Ramos (cell line): ENCODE data around the gene PAH.

ENCODE experiments used
- in situ Hi-C: fragments of 300-500 bp; cut with MboI; formaldehyde crosslinking; loops from one replicate; pipeline ENCODE4 v1.14.3; 2022; ENCODE audit warnings: low sequenced_read_pairs; ENCODE audit not compliant: unreplicated experiment

The PAH gene

DNA sequence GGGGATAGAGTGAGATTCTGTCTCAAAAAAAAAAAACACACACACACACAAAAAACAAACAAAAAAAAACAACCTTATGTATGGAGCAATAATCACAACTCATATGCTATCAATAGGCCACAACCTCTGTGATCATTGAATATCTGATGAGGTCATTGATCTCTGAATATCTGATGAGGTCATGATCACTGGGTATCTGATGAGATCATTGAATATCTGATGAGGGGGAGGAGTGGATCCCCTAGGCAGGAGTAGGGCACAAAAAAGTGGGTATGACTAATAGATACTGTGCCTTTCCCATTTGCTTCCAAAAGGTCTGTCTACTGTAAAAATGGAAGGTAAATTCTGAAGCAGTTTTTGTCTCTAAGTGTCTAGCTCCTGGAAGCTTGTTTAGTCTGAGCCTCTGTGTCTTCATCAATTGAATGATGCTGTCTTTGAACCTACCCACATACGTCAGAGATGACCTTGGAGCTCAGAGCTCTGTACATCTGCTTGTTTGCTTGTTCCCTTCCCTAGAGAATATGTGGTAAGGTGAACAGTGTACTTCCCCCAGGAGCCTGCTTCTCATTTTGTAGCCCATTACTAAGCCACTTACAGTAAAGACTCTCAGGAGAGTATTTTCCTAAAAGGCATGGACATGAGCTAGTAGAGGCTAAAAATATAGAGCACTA is 13.6 kb downstream of the PAH start:
- in situ Hi-C loops: no loop called here

DNA sequence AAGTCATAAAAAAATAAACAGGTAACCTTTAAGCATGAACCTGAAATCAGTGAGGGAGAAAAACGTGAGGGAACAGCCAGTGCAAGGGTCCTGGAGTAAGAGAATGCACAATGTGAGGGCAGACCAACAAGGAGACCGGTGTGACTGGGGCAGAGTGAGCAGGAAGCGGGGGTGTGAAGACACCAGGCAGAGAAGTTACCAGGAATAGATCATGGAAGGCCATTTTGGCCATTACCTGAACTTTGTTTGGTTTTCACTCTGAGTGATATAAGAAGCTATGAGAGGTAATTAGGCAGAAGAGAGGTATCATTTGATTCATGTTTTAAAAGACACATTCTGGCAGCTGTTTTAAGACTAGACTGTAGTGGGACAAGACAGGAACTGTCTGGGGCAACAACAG is 15.0 kb downstream of the PAH start:
- in situ Hi-C loops: no loop called here

DNA sequence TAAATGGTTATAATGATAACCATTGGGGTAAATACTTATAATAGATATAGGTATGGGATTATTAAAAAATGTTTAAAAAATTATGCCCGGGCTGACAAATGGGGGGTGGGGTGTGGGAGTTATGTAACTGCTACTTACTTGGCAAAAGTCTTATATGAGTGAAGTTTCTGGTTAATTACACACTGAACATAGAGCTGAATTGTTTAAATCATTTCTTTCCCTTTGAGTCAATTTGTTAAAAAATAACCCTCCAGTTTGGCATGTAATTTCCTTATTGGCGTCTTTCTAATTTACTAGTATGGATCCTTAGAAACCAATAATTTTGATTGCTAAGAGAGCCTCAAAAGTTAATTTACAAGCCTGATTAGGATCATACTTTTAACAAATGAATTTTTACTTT is 16.7 kb downstream of the PAH start:
- in situ Hi-C loops: no loop called here

DNA sequence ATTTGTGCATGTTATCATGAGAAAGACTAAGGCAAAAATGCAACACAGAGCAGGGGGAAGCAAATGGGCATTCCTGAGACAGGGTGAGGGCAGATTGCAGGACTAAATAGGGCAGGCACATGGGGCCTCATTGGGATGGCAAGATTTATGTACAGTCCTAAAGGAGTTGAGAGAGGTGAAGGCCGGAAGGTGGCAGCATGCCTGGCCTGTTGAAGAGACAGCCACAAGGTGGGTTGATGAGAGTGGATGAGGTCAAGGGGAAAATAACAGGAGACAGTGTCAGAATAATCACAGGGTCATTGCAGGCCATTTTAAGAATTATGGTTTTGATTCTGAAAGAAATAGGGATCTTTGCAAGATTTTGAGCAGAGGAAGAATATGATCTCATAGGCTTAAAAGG is 21.0 kb downstream of the PAH start:
- in situ Hi-C loops: no loop called here

DNA sequence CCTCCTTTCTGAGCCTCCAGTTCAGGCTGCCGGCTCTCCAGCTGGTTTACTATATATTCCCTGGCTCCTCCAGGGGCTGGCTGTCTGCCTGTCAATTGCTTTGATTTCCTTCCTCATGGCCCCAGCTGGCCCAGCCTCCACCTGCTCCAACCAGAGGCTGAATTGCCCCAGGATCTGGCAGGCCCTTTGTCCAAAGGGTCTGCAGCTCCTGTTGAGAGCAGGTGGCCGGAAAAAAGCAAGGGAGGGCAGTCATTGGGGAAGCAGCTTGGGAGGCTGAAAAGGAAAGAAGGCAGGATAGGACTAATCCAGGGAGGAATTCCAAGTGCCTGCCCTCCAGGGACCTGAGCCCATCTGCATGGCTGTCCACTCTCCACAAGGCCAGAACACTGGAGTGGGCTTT is 25.3 kb downstream of the PAH start:
- in situ Hi-C loops: no loop called here

DNA sequence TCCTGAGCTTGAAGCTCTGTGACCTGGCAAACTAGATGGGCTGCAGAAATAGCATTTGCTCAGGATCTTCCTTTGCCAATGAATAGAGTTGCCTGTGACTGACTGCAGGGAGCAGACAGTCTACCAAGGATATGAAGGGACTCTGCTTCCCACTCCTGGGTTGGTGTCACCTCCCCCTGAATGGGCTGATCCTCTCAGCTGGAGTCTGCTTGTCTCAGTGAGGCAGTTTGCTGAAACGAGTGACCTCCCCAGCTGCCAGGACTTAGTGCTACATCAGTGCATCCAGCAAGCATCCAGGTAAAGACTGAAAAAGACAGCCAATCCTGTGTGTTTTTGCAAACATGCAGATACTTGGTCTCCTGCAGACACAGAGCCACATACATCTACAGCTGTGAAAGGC is 28.5 kb downstream of the PAH start:
- in situ Hi-C loops: no loop called here

DNA sequence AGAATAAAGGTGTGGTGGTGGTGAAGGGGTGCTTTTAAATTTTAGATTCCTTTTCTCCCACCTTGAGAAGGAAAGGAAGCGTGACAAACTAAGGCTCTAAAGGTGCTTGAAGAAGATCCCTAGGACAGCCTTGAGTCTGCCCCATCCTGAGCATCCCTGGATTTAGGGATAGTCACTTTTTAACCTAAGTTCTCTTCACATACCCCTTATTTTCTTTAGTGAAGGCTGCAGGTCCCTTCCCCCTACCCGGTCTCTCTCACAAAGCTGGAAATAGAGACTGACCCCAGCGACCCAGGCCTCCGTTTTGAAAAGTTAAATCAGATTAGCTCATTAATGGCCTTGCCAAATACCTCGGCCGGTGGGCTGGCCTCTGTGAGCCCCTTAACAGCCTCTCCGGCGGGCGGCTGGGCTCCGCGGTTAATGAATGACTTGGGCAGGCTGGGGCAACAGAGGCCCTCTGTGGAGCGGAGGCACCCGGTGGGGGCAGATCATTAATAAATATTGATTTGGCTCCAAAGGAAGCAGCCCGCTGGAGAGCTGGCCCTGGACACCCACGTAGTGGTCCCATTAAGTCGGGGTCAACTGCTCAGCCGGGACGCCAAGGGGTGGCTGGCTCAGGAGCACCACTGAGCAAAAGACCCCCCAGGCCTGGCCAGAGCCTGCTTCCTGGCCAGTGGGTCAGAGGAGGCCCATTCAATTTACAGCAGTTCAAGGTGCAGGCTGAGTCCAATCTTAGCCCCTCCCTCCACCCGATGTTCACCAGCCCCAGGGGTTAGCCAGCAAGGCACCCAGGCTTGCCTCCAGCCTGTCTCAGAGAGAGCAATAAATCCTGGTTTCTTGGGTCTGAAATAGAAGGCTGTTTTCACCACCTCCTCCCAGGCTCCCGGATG is 31.8 kb downstream of the PAH start:
- in situ Hi-C loops: no loop called here

DNA sequence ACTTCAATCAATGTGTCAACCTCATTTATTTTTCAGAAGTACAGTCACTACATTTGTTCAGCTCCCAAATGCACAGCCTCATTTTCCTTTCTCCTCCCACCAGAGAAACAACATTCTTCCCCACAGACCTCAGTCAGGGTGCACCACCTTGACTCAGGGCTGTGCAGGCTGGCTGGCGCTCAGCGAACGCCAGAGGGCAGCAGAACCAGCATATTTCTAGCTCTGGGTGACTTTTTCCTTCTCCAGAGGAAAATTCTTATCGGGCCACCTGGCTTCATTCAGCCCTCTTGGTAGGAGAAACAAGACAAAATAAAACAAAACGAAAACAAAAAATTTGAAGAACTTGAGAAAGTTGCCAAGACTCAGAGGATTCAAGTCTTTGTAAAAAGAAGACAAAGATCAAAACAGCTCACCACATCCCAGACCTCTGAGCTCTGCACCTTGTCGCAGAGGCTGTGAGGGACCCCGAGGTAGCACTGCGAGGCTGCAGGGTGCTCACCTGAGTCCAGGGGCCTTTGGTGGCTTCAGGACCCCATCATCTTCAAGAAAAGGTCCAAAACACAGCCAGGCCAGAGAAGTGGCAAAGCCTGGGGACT is 33.7 kb downstream of the PAH start:
- in situ Hi-C loops: no loop called here

DNA sequence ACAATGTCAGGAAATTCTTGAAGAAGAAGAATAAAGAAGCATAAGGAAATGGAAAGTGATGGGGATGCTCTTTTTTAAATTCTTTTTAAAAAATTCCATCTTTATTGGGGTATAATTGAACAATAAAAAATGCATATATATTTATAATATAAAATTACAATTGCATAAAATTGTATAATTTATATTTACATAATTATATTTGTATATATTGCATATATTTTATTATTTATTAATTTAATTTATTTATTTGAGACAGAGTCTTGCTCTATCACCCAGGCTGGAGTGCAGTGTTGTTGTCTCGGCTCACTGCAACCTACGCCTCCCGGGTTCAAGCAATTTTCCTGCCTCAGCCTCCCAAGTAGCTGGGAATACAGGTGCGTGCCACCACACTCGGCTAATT is 36.3 kb downstream of the PAH start:
- in situ Hi-C loops: no loop called here

DNA sequence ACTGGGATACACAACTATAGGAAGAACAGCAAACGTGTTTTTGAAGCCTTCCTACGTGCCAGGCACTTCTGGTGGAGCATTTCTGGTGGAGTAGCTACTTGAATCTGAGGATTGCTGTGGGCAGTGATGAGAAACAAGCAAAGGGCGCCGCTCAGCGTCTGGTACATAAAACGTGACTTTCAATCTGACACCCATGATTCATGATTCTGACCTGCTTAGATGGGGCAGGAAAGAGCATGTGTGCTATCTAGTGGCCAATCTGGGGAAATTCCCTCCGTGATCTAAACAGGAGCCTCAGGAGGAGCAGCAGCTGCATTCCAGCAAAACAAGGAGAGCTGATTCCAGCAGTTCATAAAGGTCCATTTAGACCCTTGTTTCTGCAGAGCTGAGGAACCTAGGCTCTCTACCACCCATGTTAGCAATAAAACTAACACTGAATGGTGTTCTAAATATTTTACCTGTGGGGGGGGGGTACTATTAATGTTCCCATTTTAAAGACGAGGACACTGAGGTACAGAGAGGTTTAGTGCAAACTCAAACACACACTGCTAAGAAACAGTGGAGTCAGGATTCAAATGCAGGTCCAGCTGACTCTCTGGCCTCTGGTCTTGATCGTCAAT is 37.8 kb downstream of the PAH start:
- in situ Hi-C loops: no loop called here

DNA sequence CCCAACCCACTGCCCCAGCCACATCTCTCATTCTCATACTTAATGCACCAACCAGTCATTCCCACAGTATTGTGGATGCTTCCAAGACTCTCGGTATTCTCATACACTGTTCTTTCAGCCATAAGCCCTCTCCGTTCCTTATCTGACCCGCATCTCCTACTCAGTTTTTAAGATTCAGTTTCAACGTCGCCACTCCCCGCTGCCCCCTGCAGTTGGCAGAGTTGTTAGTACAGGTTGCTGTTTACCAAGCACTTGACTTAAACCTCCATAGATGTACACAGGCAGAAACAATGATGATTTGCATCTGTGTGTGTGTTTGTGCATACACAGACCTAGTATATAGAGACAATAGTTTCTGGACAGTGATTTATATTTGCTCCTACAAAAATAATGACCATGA is 40.2 kb downstream of the PAH start:
- in situ Hi-C loops: no loop called here

DNA sequence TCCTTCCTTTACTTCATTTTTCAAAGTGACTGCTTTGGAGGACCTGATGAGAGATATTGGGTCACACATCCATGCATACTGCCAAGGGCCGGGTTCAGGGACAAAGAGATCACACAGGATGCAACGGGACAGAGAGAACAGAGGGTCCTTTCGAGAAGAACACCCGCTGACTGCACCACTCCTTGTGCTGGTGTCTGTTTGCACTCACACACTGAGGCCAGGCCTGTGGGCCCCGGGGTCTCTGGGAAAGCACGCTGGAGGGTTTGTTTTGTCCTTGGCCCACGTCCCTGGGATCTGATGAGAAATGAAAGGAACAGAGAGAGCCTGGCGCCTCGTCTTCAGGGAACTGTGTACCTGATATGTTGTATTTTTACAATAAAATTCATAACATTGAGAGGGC is 42.2 kb downstream of the PAH start:
- in situ Hi-C loops: no loop called here

DNA sequence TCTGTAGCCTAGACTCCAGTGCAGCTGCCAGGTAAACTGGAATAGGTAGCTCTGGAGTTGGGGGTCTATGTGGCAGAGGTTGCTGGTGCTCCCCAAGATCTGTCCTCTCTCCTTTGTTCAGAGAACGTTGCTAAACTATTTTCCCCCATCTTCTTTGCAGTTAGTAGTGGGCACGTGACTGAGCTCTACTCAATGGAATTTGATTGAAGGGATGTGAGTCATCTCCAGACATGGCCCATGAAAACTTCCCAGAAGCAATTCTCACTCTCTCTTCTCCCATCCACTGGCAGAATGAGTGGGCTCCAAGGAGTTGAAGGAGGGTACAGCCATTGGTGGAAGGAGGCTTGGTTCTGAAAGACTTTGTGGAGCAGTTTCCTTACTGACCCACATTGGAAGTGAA is 44.0 kb downstream of the PAH start:
- in situ Hi-C loops: no loop called here

DNA sequence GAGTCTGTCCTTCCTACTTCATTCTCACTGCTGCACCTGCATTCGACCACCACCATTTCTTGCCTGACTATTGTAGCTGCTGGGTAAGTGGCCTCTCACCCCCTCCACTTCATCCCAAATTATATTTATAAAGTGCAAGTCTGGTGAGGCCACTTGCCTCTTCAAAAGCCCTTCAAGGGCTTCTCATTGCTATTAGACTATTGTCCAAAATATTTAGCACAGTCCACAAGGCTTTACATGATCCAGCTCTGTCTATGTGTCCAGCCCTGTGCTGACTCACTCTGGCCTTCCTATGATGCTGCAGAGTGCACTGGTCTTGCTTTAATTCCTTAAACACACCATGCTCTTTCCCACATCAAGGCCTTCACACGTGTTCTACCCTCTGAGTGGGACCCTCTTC is 46.0 kb downstream of the PAH start:
- in situ Hi-C loops: no loop called here

DNA sequence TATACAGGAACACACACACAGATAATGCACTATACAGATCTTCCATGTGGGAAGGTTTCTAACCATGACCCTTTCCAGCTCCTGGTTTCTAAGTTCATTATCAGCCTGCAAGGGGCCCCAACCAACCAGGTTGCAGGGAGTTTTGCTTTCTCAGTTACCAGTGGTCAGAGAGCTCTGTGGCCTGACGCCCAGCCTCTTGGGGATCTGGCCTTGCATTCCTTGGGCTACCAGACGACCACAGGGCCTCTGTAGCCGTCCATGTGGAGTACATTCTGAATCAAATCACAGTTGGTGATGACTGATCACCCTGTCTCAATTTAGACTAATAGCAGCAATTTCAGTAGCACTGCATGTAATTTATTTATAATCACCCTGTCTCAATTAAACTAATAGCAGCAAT is 47.5 kb downstream of the PAH start:
- in situ Hi-C loops: no loop called here

DNA sequence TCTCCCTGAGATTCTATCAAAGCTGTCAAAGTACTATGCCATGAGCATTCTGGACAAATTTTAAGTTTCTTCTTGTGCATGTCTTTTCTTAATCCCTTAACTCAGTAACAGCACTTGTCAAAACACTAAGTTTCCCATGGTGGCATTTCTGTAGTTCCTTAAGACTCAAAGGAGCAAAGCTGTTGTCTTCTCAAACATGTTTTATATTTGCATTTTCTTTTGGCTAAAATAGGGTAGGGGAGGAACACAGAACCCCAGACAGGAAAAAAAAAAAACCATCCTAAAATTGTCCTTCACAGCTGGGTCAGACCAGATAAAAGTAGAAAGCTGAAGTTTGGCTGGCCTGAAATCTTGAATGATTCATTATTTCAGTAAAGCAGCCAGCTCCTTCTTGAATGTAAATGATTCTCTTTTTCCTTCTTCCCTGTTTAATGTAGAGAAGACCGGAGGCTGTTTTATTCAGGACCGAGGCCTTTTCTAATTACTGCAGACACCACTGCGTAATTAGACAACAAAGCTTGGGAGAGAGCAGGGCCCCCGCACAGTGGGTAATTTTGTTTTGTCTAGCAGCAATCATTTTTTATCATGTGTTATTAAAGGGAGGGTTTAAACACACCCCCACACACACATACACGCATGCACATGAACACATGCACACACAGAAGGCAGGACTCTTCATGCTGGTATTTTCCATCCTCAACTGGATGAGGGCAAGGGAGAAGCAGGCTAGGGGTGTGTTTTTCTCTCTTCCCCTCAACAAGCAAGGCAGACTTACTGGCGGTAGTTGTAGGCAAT is 51.0 kb downstream of the PAH start:
- in situ Hi-C loops: no loop called here

DNA sequence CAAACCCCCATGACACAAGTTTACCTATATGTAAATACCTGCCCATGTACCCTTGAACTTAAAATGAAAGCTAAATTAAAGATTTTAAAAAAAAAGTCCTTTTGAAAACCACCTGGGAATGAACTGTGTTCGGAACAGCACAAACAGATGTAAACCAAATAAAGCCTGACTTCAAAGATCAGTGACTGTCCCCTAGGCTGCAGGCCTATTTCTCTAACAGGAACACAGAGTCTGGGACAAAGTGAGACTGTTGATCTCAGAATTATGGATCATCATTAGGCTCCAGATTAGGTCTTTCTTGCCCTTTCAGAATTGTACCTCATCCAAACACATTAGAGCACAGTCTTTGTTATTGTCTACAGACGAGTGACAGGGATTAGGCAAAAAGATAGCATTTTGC is 54.6 kb downstream of the PAH start:
- in situ Hi-C loops: no loop called here

DNA sequence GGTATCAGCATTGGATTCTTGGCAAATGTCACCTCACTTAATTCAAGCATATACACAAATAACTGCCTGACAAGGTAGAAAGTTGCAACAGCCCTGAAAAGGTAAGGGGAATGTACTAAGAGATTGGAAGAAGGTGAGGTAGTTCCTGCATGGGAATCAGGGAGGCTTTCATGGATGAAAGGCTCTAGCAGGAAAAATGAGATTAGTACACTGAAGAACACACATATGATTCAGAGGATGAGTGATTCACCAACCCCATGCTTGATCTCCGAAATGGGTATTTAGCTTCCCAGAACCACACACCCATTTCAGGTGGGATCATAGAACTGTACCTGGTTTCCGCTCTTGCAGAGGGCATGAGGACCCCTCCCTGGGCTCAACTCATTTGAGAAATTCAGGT is 65.8 kb downstream of the PAH start:
- in situ Hi-C loops: no loop called here

DNA sequence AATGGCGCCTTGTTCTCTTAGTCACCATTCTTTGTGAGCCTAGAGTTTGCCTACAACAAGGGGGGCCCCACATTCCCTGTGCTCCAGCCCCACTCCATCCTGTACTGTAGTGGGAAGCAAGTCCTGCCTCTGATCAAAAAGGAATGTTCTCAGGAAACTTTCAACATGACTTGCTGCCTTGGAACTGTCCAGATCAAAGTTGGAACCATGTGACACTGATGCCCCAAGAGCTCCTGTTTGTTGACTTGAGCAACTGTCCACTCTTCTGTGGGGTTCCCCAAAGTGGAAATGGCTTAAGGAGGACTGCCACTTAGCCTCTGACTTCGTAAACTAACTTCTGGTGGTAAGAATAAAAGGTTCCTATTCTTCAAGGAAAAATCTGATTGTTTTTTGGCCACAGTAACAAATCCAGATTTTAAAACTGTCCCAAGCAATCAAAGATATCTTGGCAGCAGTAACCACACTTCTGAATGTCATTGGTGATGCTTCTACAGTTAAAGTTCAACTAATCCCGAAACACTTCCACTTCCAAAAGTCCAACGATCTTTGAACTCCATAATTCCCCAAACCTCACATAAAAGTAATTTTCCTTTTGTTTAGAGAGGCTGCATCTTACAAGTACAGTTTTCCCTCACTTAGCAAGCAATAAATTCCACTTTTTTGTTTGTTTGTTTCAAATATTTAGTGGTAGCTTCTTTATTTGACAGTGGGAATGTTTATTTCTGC is 67.2 kb downstream of the PAH start:
- in situ Hi-C loops: no loop called here

DNA sequence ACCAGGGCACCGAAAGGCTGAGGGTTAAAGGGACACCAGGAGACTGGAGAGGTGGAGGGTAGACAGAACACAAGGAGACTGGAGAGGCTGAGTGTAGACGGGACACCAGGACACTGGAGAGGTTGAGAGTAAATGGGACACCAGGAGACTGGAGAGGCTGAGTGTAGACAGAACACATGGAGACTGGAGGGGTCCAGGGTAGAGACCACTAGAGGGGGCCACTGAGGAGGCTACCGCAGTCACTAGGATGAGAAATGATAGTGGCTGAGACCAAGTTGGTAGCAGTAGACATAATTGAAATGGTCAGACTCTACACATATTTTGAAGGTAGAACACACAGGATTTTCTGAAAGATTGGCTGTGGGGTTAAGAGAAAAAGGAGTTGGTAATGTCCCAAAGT is 68.2 kb downstream of the PAH start:
- in situ Hi-C loops: no loop called here
